T-cell (primary cell): Measurements from ENCODE around the gene KRT32. TPM values are rescaled to one million over a fixed set of nuclear protein-coding genes. Genes with fewer than 3 reads are reported as not detected.

Experiments used
- ATAC-seq, 4 experiments: fragments of 200-7000 bp in 3 of 4; fragments of 150-1000 bp in 1 of 4; cut with Tn5 transposase; replicated peaks in 1 of 4; 1 replicate in 3 of 4; 2 replicates in 1 of 4; pipeline ENCODE4 v1.10.0; 2021; ENCODE audit warnings: moderate library complexity in 3 of 4, mild to moderate bottlenecking in 2 of 4, moderate number of reproducible peaks in 1 of 4
- CTCF ChIA-PET, 2 donors: fragments of 300-600 bp; sonication (Branson Sonifier 250); formaldehyde crosslinking; loops; one replicate each; lab custom pipeline; 2022; ENCODE audit warnings: antibody characterized with exemption in 2 of 2; lab: Charles Lee
- POLR2A ChIA-PET, 2 donors: fragments of 300-600 bp; sonication (Branson Sonifier 250); formaldehyde crosslinking; loops; one replicate each; lab custom pipeline; 2022; ENCODE audit warnings: antibody characterized with exemption in 2 of 2; lab: Charles Lee
- DNase-seq, 35 experiments: peaks; one replicate each; pipeline versions ENCODE4 v3.0.0 to v3.0.0-alpha.2; 2013 to 2023
- H3K27ac ChIP-seq: one replicate; pipeline ENCODE4 v1.5.1; 2013; ENCODE audit warnings: low read length
- H3K27me3 ChIP-seq, 2 experiments: replicated peaks in 1 of 2; 1 replicate in 1 of 2; 2 replicates in 1 of 2; pipeline versions ENCODE4 v1.6.1 to v1.7.0; 2013; ENCODE audit warnings: low read length in 1 of 2, mixed read lengths in 1 of 2; ENCODE audit not compliant: control insufficient read depth in 2 of 2, insufficient read depth in 2 of 2; ENCODE audit errors: extremely low read depth in 1 of 2
- H3K36me3 ChIP-seq, 2 donors: 1 replicate in 1 of 2; 2 replicates in 1 of 2; pipeline versions ENCODE4 v1.6.1 to v1.7.0; 2013; ENCODE audit warnings: low read length in 1 of 2; ENCODE audit not compliant: control insufficient read depth in 2 of 2, insufficient read depth in 1 of 2; ENCODE audit errors: extremely low read depth in 1 of 2
- H3K4me1 ChIP-seq, 2 experiments: 1 replicate in 1 of 2; 2 replicates in 1 of 2; pipeline versions ENCODE4 v1.6.1 to v1.7.0; 2013; ENCODE audit warnings: low read length in 2 of 2, mixed read lengths in 1 of 2; ENCODE audit not compliant: insufficient read depth in 2 of 2, control insufficient read depth in 1 of 2; ENCODE audit errors: extremely low read depth in 1 of 2
- H3K4me3 ChIP-seq, 2 donors: 1 replicate in 1 of 2; 2 replicates in 1 of 2; pipeline versions ENCODE4 v1.5.1 to v1.7.0; 2013; ENCODE audit warnings: mild to moderate bottlenecking in 2 of 2, low read length in 1 of 2, moderate library complexity in 1 of 2; ENCODE audit not compliant: control insufficient read depth in 1 of 2; ENCODE audit errors: extremely low read depth in 1 of 2
- H3K9me3 ChIP-seq: 2 replicates; pipeline ENCODE4 v1.7.0; 2013
- H3K27ac Mint-ChIP-seq, 2 donors: one replicate each; pipeline ENCODE4 v1.8.0; 2020 to 2021; ENCODE audit warnings: mild to moderate bottlenecking in 2 of 2, mixed read lengths in 2 of 2
- H3K27me3 Mint-ChIP-seq, 2 donors: one replicate each; pipeline ENCODE4 v1.8.0; 2021 to 2022; ENCODE audit warnings: mixed read lengths in 2 of 2
- H3K36me3 Mint-ChIP-seq: one replicate; pipeline ENCODE4 v1.8.0; 2021; ENCODE audit warnings: mixed read lengths
- H3K4me1 Mint-ChIP-seq, 3 donors: one replicate each; pipeline ENCODE4 v1.8.0; 2020 to 2022; ENCODE audit warnings: mixed read lengths in 3 of 3, mild to moderate bottlenecking in 1 of 3
- H3K4me3 Mint-ChIP-seq, 3 donors: one replicate each; pipeline ENCODE4 v1.8.0; 2020 to 2022; ENCODE audit warnings: mild to moderate bottlenecking in 3 of 3, mixed read lengths in 3 of 3, moderate library complexity in 3 of 3
- H3K9me3 Mint-ChIP-seq, 3 donors: one replicate each; pipeline ENCODE4 v1.8.0; 2020 to 2022; ENCODE audit warnings: mixed read lengths in 3 of 3
- WGBS: methylation state at CpG from one replicate; pipeline ENCODE4 v1.1.5; 2013; ENCODE audit warnings: missing lambda C conversion rate; ENCODE audit not compliant: insufficient coverage; 5-methylcytosine and 5-hydroxymethylcytosine counted together
- total RNA-seq, 35 experiments: library from RNA in 6 of 35; stranded (reverse) in 6 of 35; fragments of 120-200 nt in 1 of 35; gene quantifications; one replicate each; pipeline versions ENCODE4 v1.2.1 to v1.2.4 and lab custom pipeline; 2013 to 2026

The KRT32 gene
- total RNA-seq, 5 donors from 2014 or later (not counting 1 experiment from before 2014, with no cell fraction given) = not detected

DNA sequence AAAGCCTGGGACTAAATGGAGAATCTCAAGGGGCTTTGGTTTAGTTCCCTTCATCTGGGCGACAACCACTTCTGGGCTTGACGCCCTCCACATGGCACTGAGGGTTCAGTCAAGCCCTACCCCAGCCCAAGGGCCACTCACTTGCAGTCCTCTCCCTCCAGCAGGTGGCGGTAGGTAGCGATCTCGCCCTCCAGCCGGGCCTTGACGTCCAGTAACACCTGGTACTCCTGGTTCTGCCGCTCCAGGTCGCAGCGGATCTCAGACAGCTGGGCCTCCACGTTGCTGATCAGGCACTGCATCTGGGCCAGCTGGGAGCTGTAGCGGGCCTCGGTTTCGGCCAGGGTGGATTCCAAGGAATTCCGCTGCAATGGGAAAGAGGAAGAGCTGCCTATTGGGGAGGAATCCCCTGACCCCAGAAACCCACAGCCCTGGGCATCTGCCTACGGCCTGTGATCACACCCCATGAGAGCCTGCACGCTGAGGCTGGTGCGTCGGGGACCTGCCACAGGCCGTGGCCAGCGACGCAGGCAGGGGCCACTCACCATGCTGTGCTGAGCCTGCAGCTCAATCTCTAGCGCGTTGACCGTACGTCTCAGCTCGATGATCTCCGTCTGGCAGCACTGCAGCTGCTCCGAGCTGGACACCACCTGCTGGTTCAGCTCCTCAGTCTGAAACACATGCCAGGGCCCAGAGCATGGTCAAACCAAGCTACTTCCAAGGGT lies 19.8 kb upstream of the KRT32 start:
- peaks cover 9 to 12% (median 10%) of the 10 kb centered on the region in 3 donors for H3K4me1 Mint-ChIP-seq
- POLR2A ChIA-PET = no interaction called here
- 61% methylated on average over 24 of the region's 29 CpGs for WGBS

DNA sequence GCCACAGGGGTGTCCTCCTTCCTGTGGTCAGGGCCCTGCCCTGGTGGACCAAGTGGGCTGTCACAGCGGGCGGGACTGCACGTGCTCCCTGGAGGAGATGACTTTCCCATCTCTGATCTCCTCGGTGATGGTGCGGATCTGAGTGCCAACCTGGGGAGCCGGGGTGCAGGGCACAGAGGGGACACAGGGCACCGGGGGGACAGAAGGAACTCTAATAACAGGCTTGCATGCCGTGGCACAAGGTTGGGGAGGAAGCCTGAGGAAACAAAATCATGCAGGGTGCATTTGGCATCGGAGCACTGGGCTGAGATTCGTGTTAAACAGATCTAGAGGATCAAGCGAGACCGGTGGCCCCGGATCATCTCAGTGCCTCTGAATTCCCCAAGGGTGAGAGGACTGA lies 19.1 kb upstream of the KRT32 start:
- ChIA-PET POLR2A (no interaction called here), CTCF (no interaction called here)
- no peaks in the 10 kb centered on the region for H3K9me3 ChIP-seq
- H3K4me1 Mint-ChIP-seq = peaks cover 9 to 12% (median 10%) of the 10 kb centered on the region in 3 donors
- WGBS = 79% methylated on average over 11 of the region's 13 CpGs
- ATAC-seq (no peak), DNase-seq (no peak)
- peaks cover 0 to 5% of the 10 kb centered on the region in 2 experiments for H3K4me1 ChIP-seq
- no peaks in the 10 kb centered on the region for H3K27me3 Mint-ChIP-seq
- no peak overlapping the region for H3K27ac Mint-ChIP-seq
- H3K4me3 Mint-ChIP-seq = no peak overlapping the region
- no peaks in the 10 kb centered on the region for H3K36me3 Mint-ChIP-seq
- no peak overlapping the region for H3K27ac ChIP-seq
- H3K4me3 ChIP-seq = no peak overlapping the region
- no peaks in the 10 kb centered on the region for H3K36me3 ChIP-seq
- H3K9me3 Mint-ChIP-seq = no peaks in the 10 kb centered on the region
- H3K27me3 ChIP-seq = peaks cover 0 to 33% of the 10 kb centered on the region in 2 experiments

More for the DNA sequence above, 19.8 kb upstream of the KRT32 start:
- DNase-seq (peak in 11 of 35 experiments; percentile 6 to 27 (median 14)), ATAC-seq (no peak)
- Mint-ChIP-seq H3K27me3 (no peaks in the 10 kb centered on the region), H3K27ac (no peak overlapping the region), H3K36me3 (no peaks in the 10 kb centered on the region), H3K9me3 (no peaks in the 10 kb centered on the region), H3K4me3 (no peak overlapping the region)
- no peak overlapping the region for H3K4me3 ChIP-seq
- no peak overlapping the region for H3K27ac ChIP-seq
- no peaks in the 10 kb centered on the region for H3K36me3 ChIP-seq
- peaks cover 0 to 33% of the 10 kb centered on the region in 2 experiments for H3K27me3 ChIP-seq
- H3K4me1 ChIP-seq = peaks cover 0 to 5% of the 10 kb centered on the region in 2 experiments
- no peaks in the 10 kb centered on the region for H3K9me3 ChIP-seq
- CTCF ChIA-PET = no interaction called here

DNA sequence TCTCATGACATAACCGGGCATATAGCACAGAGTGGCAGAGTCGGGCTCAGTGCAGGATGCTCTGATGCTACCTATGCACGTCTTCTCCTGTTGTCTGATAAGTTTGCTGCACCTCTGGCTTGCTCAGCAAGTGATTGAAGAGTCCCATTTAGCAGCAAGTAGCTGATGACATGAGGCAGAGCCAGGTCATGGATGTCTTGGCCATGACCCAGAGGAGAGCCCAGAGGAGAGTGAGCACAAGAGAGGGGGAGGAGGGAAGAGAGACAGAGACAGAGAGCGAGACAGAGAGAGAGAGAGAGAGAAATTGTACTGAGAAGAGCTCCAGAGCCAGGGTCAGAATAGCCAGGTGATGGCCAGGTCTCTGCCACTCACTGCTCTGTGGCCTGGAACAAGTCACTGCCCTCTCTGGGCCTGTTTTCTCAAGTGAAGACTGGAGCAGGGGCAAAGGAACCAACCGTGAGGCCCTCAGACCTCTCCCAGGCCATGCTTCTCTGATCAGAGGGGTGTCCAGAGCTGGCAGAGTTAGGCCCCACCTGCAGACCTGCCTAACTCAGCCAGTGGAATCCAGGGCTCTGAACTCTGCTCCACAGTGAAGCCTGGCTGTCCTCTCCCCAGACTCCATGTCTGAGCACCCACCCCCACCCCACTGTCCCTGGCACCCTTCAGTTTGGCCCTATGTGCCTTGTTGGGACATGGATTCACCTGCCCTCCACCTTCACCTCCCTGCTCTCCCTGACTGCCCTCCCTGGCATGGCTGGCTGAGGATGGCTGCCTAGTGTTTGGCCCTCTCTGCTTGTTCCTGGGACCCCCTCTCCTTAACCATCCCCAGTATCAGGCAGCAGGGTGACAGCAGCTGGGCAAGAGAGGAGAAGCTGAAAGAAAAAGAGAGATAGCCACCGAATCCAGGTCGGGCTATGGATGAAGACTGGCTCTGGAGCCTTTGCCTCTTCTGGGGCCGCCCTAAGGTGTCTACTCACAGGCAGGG lies 18.0 kb upstream of the KRT32 start:
- Mint-ChIP-seq H3K4me3 (no peak overlapping the region), H3K27ac (no peak overlapping the region), H3K9me3 (no peaks in the 10 kb centered on the region), H3K4me1 (peaks cover 3 to 5% (median 3%) of the 10 kb centered on the region in 3 donors), H3K27me3 (no peaks in the 10 kb centered on the region), H3K36me3 (no peaks in the 10 kb centered on the region)
- Histone ChIP-seq H3K4me1 (peaks cover 0 to 5% of the 10 kb centered on the region in 2 experiments), H3K36me3 (no peaks in the 10 kb centered on the region), H3K9me3 (no peaks in the 10 kb centered on the region), H3K4me3 (no peak overlapping the region), H3K27me3 (peaks cover 0 to 33% of the 10 kb centered on the region in 2 experiments), H3K27ac (no peak overlapping the region)
- POLR2A ChIA-PET = no interaction called here
- CTCF ChIA-PET = no interaction called here
- DNase-seq (no peak), ATAC-seq (no peak)
- 76% methylated on average over 8 of the region's 8 CpGs for WGBS

DNA sequence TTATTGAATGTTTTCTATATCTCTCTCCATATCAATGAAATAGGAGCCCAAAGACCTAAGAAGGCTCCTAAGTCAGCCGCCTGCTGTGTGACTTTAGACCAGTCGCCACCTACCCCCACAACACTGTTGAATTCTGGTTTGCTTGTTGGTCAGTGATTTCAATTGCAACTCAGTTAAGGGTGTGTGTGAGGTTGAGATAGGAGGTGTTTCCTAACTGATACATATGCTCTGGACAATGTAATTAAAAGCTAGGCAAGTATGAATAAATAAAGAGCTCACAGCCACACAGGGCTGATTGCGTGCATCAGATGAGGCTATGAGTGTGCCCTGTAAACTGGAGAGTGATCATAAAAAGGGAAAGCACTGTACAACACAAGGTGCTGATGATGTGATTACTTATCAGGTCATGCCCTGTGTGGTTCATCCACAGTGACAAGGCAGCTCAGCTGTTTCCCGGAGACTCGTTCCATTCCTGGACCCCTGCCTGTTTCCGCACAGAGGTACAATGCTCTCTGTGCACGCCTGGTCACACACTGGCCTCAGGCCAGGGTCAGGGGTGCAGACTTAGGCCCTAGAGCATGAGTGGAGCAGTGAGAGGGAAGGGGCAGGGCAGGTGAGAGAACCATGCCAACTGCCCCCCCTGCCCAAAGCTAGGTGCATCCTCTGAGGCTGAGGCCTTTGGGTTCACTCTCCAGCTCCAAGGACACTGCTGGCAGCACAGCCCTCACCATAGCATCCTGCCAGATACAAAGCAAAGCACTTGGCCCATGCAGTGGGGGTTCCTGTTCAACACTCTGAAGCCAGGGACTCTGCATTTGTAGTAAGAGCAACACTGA lies 17.0 kb upstream of the KRT32 start:
- no peaks in the 10 kb centered on the region for H3K9me3 Mint-ChIP-seq
- H3K27ac ChIP-seq = no peak overlapping the region
- H3K4me1 ChIP-seq = peaks cover 0 to 2% of the 10 kb centered on the region in 2 experiments
- no peaks in the 10 kb centered on the region for H3K36me3 ChIP-seq
- H3K4me3 ChIP-seq = no peak overlapping the region
- ChIA-PET CTCF (interaction anchor here in 1 of 2 donors (1.1 kb wide), 1 partner anchor 162 kb away, joined by 4 read pairs; no protein-coding TSS in a partner anchor), POLR2A (no interaction called here)
- no peak for DNase-seq
- peaks cover 0 to 32% of the 10 kb centered on the region in 2 experiments for H3K27me3 ChIP-seq
- no peaks in the 10 kb centered on the region for H3K27me3 Mint-ChIP-seq
- no peak for ATAC-seq
- H3K27ac Mint-ChIP-seq = no peak overlapping the region
- H3K9me3 ChIP-seq = no peaks in the 10 kb centered on the region
- no peaks in the 10 kb centered on the region for H3K4me1 Mint-ChIP-seq
- H3K36me3 Mint-ChIP-seq = no peaks in the 10 kb centered on the region
- H3K4me3 Mint-ChIP-seq = no peak overlapping the region
- WGBS = 92% methylated on average over 3 of the region's 7 CpGs

DNA sequence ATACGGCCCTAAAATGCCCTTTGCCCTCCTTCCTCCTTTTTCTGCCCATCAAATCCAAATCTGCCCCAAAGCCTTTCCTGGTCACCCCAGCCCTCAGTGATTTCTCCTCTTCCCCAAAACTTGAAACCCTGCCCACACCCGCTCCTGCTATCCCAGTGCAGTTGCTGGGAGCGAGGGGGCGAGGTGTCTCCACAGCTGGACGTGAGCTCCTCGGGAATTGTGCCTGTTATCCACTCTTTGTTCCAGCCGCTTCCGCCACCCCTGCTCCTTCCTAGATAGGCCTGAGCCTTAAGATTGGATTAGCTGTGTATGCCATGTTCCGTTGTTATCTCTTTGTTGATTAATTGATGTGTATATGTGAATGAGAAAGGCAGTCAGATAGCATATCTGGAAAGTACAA lies 16.3 kb upstream of the KRT32 start:
- ChIA-PET POLR2A (no interaction called here), CTCF (interaction anchor here in 1 of 2 donors (1.1 kb wide), 1 partner anchor 161 kb away, joined by 4 read pairs; no protein-coding TSS in a partner anchor)
- Histone ChIP-seq H3K4me3 (no peak overlapping the region), H3K9me3 (no peaks in the 10 kb centered on the region), H3K36me3 (no peaks in the 10 kb centered on the region), H3K27me3 (peaks cover 0 to 29% of the 10 kb centered on the region in 2 experiments), H3K4me1 (peaks cover 0 to 2% of the 10 kb centered on the region in 2 experiments), H3K27ac (no peak overlapping the region)
- ATAC-seq = no peak
- no peak for DNase-seq
- Mint-ChIP-seq H3K4me3 (no peak overlapping the region), H3K27ac (no peak overlapping the region), H3K27me3 (no peaks in the 10 kb centered on the region), H3K9me3 (no peaks in the 10 kb centered on the region), H3K4me1 (no peaks in the 10 kb centered on the region), H3K36me3 (no peaks in the 10 kb centered on the region)
- 78% methylated on average over 4 of the region's 9 CpGs for WGBS

- no peaks in the 10 kb centered on the region for H3K4me1 Mint-ChIP-seq
- no peak within 1 kb of the TSS for H3K27ac Mint-ChIP-seq
- no peaks in the 10 kb centered on the region for H3K4me1 ChIP-seq
- H3K27me3 Mint-ChIP-seq = no peaks in the 10 kb centered on the region
- H3K4me3 Mint-ChIP-seq = no peak within 1 kb of the TSS
- WGBS = 86% methylated on average over 1 of the region's 2 CpGs
- no peaks in the 10 kb centered on the region for H3K36me3 ChIP-seq
- no peaks in the 10 kb centered on the region for H3K9me3 ChIP-seq
- no peaks in the 10 kb centered on the region for H3K36me3 Mint-ChIP-seq
- ChIA-PET POLR2A (no interaction called here), CTCF (no interaction called here)
- no peak within 1 kb of the TSS for H3K4me3 ChIP-seq
- DNase-seq (no peak), ATAC-seq (no peak)
- H3K27ac ChIP-seq = no peak within 1 kb of the TSS
- H3K9me3 Mint-ChIP-seq = no peaks in the 10 kb centered on the region
- H3K27me3 ChIP-seq = peaks cover 0 to 10% of the 10 kb centered on the region in 2 experiments
Observed at GRCh38 chr17:41481036-41481435, 13.8 kb upstream of the KRT32 start, which contains the start of gene KRT35. Gene KRT35, minus strand, starts transcription at chr17:41481151. Its CDS starts 54 bp downstream, at chr17:41481097.
